Measurements from ENCODE around the gene PIGZ. TPM values are rescaled to one million over a fixed set of nuclear protein-coding genes. Genes with fewer than 3 reads are reported as not detected.

PIGZ gene
- total RNA-seq, 1 donor from 2014 or later = 2.1 TPM

GRCh38 chr3:196985298-196985697 is 16.7 kb upstream of the PIGZ start:
- H3K9me3 Mint-ChIP-seq = peaks cover 16% of the 10 kb centered on the region
- peaks cover 7% of the 10 kb centered on the region for H3K36me3 Mint-ChIP-seq (ENCODE audit: low read depth)
- DNase-seq (ENCODE audit: low spot score) = no peak
- no peak overlapping the region for H3K27ac Mint-ChIP-seq
- H3K4me1 Mint-ChIP-seq (ENCODE audit: low read depth) = no peaks in the 10 kb centered on the region
- intact Hi-C loops (cut with micrococcal nuclease) = no loop called here
- no peak overlapping the region for H3K4me3 Mint-ChIP-seq (ENCODE audit: low read depth)
- peaks cover 10% of the 10 kb centered on the region for H3K27me3 Mint-ChIP-seq (ENCODE audit: low read depth)

- Mint-ChIP-seq H3K9me3 (peaks cover 16% of the 10 kb centered on the region), H3K36me3 (ENCODE audit: low read depth) (peaks cover 7% of the 10 kb centered on the region), H3K27me3 (ENCODE audit: low read depth) (peaks cover 10% of the 10 kb centered on the region), H3K4me1 (ENCODE audit: low read depth) (peaks cover 5% of the 10 kb centered on the region), H3K4me3 (ENCODE audit: low read depth) (no peak overlapping the region), H3K27ac (no peak overlapping the region)
- intact Hi-C loops (cut with micrococcal nuclease) = no loop called here
- DNase-seq (ENCODE audit: low spot score) = no peak
Measured at GRCh38 chr3:196983186-196983585, 14.6 kb upstream of the PIGZ start.

DNA sequence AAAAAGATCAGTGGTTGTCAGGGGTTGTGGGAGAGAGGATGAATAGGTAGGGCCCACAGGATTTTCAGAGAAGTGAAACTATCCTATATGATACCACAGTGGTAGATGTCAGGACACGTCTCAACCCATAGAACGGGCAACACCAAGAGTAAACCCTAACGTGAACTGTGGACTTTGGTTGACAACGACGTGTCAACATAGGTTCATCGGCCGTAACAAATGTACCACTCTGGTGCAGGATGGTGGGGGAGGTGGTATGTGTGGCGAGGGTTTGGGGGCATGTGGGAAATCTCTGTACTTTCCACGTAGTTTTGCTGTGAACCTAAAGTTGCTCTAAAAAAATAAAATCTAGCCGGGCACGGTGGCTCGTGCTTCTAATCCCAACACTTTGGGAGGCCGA is 13.0 kb upstream of the PIGZ start:
- intact Hi-C loops (cut with micrococcal nuclease) = no loop called here
- no peak for DNase-seq (ENCODE audit: low spot score)
- H3K4me3 Mint-ChIP-seq (ENCODE audit: low read depth) = no peak overlapping the region
- H3K9me3 Mint-ChIP-seq = peaks cover 16% of the 10 kb centered on the region
- peaks cover 7% of the 10 kb centered on the region for H3K36me3 Mint-ChIP-seq (ENCODE audit: low read depth)
- H3K27me3 Mint-ChIP-seq (ENCODE audit: low read depth) = peaks cover 10% of the 10 kb centered on the region
- peaks cover 5% of the 10 kb centered on the region for H3K4me1 Mint-ChIP-seq (ENCODE audit: low read depth)
- no peak overlapping the region for H3K27ac Mint-ChIP-seq

DNA sequence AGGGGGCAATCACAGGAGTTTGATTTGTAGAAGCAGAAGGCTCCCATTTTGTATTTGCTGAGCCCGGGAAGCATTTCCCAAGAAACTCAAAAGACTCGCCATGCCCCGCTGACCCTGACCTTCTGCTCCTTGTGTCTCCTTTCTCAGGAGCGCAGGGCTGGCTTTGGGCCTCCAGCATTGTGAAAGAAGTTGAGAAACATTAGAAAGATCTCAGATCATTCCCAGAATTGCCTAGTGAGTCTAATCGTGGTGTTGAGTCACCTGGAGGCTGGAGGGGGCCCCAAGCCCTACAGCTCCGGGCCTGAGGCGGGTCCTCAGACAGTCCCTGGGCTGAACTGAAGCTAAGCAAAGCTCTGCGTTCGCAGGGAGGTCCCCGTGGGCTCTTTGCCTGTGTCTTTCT is 10.9 kb upstream of the PIGZ start:
- Mint-ChIP-seq H3K36me3 (ENCODE audit: low read depth) (peaks cover 7% of the 10 kb centered on the region), H3K9me3 (peaks cover 16% of the 10 kb centered on the region), H3K27me3 (ENCODE audit: low read depth) (peaks cover 10% of the 10 kb centered on the region), H3K4me3 (ENCODE audit: low read depth) (no peak overlapping the region), H3K27ac (no peak overlapping the region), H3K4me1 (ENCODE audit: low read depth) (peaks cover 5% of the 10 kb centered on the region)
- no peak for DNase-seq (ENCODE audit: low spot score)
- intact Hi-C loops (cut with micrococcal nuclease) = loop anchor here (2.0 kb wide), 1 partner anchor 207 kb away; no protein-coding TSS in a partner anchor

DNA sequence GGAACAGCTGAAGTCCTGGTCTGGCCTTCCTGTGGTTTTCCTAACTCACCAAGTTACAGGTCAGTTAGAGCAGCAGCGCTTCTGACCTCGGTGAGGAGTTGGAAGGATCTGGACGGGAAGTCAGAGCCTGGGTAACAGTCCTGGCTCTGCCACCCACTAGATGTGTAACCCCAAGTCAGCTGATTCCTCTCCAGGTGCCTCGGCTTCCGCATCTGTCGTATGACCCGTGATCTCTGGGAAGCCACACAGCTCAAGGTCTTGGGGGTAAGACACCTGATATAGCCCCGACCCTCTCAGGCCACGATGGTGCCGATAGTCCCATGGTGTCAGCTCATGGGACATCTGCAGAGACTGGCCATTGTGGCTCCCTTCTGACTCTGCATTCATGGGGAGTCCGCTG is 8.3 kb upstream of the PIGZ start:
- Mint-ChIP-seq H3K9me3 (peaks cover 6% of the 10 kb centered on the region), H3K4me1 (ENCODE audit: low read depth) (peaks cover 5% of the 10 kb centered on the region), H3K4me3 (ENCODE audit: low read depth) (no peak overlapping the region), H3K27ac (no peak overlapping the region), H3K36me3 (ENCODE audit: low read depth) (no peaks in the 10 kb centered on the region), H3K27me3 (ENCODE audit: low read depth) (peaks cover 4% of the 10 kb centered on the region)
- intact Hi-C loops (cut with micrococcal nuclease) = no loop called here
- DNase-seq (ENCODE audit: low spot score) = no peak

- peaks cover 3% of the 10 kb centered on the region for H3K27me3 Mint-ChIP-seq (ENCODE audit: low read depth)
- intact Hi-C loops (cut with micrococcal nuclease) = no loop called here
- H3K4me3 Mint-ChIP-seq (ENCODE audit: low read depth) = no peak overlapping the region
- no peaks in the 10 kb centered on the region for H3K36me3 Mint-ChIP-seq (ENCODE audit: low read depth)
- DNase-seq (ENCODE audit: low spot score) = no peak
- H3K4me1 Mint-ChIP-seq (ENCODE audit: low read depth) = peaks cover 7% of the 10 kb centered on the region
- H3K9me3 Mint-ChIP-seq = no peaks in the 10 kb centered on the region
- H3K27ac Mint-ChIP-seq = no peak overlapping the region
Measured at GRCh38 chr3:196975349-196975748, 6.7 kb upstream of the PIGZ start.

- H3K27ac Mint-ChIP-seq = no peak overlapping the region
- intact Hi-C loops (cut with micrococcal nuclease) = no loop called here
- peaks cover 8% of the 10 kb centered on the region for H3K4me1 Mint-ChIP-seq (ENCODE audit: low read depth)
- no peak for DNase-seq (ENCODE audit: low spot score)
- no peak overlapping the region for H3K4me3 Mint-ChIP-seq (ENCODE audit: low read depth)
- H3K9me3 Mint-ChIP-seq = no peaks in the 10 kb centered on the region
- H3K27me3 Mint-ChIP-seq (ENCODE audit: low read depth) = peaks cover 6% of the 10 kb centered on the region
- no peaks in the 10 kb centered on the region for H3K36me3 Mint-ChIP-seq (ENCODE audit: low read depth)
Measured at GRCh38 chr3:196974661-196975060, 6.0 kb upstream of the PIGZ start.

GRCh38 chr3:196971094-196971698 is 2.6 kb upstream of the PIGZ start:
- DNase-seq (ENCODE audit: low spot score) = no peak

DNA sequence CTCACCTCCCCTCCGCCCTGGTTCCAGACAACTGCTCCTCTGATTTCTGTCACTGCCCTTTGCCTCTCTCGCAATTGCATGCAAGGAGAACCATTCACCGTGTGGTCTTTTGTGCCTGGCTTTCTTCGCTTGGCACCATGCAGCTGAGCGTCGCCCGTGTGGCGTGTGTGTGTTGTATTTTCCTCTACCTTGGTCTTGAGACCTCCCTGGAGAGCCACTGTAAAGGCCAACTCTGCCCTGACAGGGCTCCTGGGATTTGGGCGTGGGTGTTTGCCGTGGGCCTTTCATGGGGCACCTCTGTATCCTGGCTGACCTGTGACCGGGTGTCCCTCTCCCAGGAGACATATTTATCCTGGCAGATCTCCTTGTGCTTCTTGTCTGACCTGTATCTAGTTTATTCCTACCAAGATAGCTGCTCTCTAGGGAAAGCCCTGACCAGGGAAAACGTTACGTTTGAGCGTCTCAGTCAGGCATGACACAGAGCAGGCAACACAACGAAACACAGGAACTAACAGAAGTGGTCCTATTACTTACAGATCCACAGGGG is 2.0 kb upstream of the PIGZ start:
- peak overlapping the region; percentile 74 for H3K27ac Mint-ChIP-seq
- DNase-seq (ENCODE audit: low spot score) = no peak
- peaks cover 5% of the 10 kb centered on the region for H3K9me3 Mint-ChIP-seq
- H3K27me3 Mint-ChIP-seq (ENCODE audit: low read depth) = peaks cover 6% of the 10 kb centered on the region
- peak overlapping the region; percentile 80 for H3K4me3 Mint-ChIP-seq (ENCODE audit: low read depth)
- intact Hi-C loops (cut with micrococcal nuclease) = no loop called here
- H3K4me1 Mint-ChIP-seq (ENCODE audit: low read depth) = peaks cover 11% of the 10 kb centered on the region
- peaks cover 21% of the 10 kb centered on the region for H3K36me3 Mint-ChIP-seq (ENCODE audit: low read depth)

More at GRCh38 chr3:196971094-196971698, 2.6 kb upstream of the PIGZ start:
- Mint-ChIP-seq H3K4me3 (ENCODE audit: low read depth) (peak overlapping the region; percentile 21), H3K4me1 (ENCODE audit: low read depth) (peaks cover 11% of the 10 kb centered on the region), H3K36me3 (ENCODE audit: low read depth) (peaks cover 15% of the 10 kb centered on the region), H3K9me3 (no peaks in the 10 kb centered on the region), H3K27ac (peak overlapping the region; percentile 22), H3K27me3 (ENCODE audit: low read depth) (peaks cover 6% of the 10 kb centered on the region)
- intact Hi-C loops (cut with micrococcal nuclease) = no loop called here

DNA sequence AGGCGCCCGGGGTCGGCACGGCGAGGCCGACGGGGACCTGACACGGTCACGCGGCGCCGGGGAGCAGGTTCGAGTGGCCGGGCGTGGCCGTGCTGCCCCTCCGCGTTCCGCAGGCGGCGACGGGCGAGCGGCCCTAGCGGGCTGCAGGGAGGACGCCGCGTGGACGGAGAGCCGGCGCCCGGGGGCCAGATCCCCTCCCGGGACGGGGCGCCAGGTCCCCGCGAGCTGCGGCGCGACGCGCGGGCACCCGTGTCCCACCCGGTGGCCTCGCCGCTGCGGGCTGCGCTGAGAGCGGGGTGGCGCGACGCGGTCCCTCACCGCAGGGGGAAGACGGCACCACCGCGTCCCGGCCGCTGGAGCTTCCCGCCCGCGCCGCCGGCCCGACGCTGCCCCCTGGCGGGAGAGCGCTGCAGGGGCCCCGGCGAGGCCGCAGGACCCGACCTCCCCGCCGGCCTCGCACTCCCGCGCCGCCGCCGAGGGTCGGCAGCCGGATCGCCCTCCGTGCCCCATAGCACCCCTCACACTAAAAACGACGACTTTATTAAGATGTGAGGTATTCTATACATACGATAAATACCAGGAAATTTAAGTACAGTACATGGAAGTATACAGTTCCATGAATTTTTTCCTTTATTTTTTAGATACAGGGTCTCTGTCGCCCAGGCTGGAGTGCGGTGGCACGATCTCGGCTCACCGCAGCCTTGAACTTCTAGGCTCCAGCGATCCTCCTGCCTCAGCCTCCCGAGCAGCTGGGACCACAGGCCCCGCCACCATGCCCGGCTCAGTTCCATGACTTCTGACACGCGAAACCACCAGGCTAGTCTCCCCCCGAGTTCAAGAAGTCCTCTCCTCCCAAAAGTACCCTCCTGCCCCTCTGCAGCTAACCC is 1.3 kb upstream of the PIGZ start:
- peak overlapping the region; percentile 74 for H3K27ac Mint-ChIP-seq
- peaks cover 11% of the 10 kb centered on the region for H3K4me1 Mint-ChIP-seq (ENCODE audit: low read depth)
- DNase-seq (ENCODE audit: low spot score) = peak; percentile 63
- peaks cover 28% of the 10 kb centered on the region for H3K36me3 Mint-ChIP-seq (ENCODE audit: low read depth)
- intact Hi-C loops (cut with micrococcal nuclease) = loop anchor here (1.0 to 10.0 kb wide), 3 partner anchors 27 to 435 kb away; partner anchors contain the start of gene NCBP2
- H3K4me3 Mint-ChIP-seq (ENCODE audit: low read depth) = peak overlapping the region; percentile 80
- H3K9me3 Mint-ChIP-seq = peaks cover 9% of the 10 kb centered on the region
- peaks cover 6% of the 10 kb centered on the region for H3K27me3 Mint-ChIP-seq (ENCODE audit: low read depth)

DNA sequence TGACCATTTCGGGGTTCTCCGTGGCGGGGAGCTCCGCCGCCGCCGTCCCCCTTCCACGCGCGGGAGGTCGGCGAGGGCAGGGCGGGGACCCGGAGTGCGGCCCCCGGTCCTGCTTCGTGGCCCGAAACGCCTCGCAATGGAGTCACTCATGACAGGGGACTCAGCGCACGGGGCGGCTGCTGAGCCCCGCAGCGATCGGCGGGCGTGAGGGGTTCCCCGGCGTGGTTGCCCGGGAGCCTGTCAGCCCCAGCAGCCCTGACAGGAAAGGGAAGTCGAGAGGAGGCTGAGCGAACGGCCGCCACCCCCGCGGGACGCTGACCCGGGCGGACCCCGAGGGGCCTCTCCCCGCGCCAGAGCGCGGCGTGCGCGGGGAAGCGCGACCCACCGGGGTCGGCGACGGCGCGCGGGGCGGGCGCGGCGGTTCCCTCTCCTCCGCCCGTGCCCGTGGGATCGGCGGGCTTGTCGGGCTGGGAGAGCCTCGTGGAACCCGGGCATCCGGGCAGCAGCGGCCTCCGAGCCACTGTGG is 564 bp upstream of the PIGZ start:
- Mint-ChIP-seq H3K36me3 (ENCODE audit: low read depth) (peaks cover 28% of the 10 kb centered on the region), H3K9me3 (peaks cover 9% of the 10 kb centered on the region), H3K4me1 (ENCODE audit: low read depth) (peaks cover 12% of the 10 kb centered on the region), H3K27ac (peak overlapping the region; percentile 76), H3K4me3 (ENCODE audit: low read depth) (peak overlapping the region; percentile 84), H3K27me3 (ENCODE audit: low read depth) (peaks cover 6% of the 10 kb centered on the region)
- peak; percentile 48 for DNase-seq (ENCODE audit: low spot score)
- intact Hi-C loops (cut with micrococcal nuclease) = loop anchor here (1.0 to 10.0 kb wide), 3 partner anchors 26 to 434 kb away; partner anchors contain the start of gene NCBP2

- Mint-ChIP-seq H3K4me1 (ENCODE audit: low read depth) (peaks cover 12% of the 10 kb centered on the region), H3K27me3 (ENCODE audit: low read depth) (peaks cover 6% of the 10 kb centered on the region), H3K36me3 (ENCODE audit: low read depth) (peaks cover 34% of the 10 kb centered on the region), H3K9me3 (peaks cover 9% of the 10 kb centered on the region), H3K27ac (no peak overlapping the region), H3K4me3 (ENCODE audit: low read depth) (peak overlapping the region; percentile 75)
- DNase-seq (ENCODE audit: low spot score) = no peak
- intact Hi-C loops (cut with micrococcal nuclease) = loop anchor here (2.0 to 10.0 kb wide), 2 partner anchors 25 to 433 kb away; partner anchors contain the start of gene NCBP2
Measured at GRCh38 chr3:196967412-196968232, 1.0 kb downstream of the PIGZ start.

All from activated T-helper 2 cell treated with anti-CD3 and anti-CD28 coated beads, Interferon-gamma antibody, Interleukin-2, Interleukin-4, amounts not matched to agents 10 μg/mL and 5 μg/mL and 100 μg/mL, durations not matched to agents 14 hours and 24 hours and 36 hours (primary cell).